Activated T-helper 1 cell treated with anti-CD3 and anti-CD28 coated beads, Interleukin-2, amount 50 U/mL, for 16 hours (primary cell): ENCODE data around the gene PARD3B.

Experiments used
- DNase-seq, 2 donors: peaks; one replicate each; pipeline ENCODE4 v3.0.0-alpha.2; 2020; ENCODE audit warnings: low read depth in 1 of 2, low spot score in 1 of 2

The PARD3B gene

GRCh38 chr2:205580212-205580987, 1035.1 kb downstream of the PARD3B start:
- DNase-seq = no peak

- no peak for DNase-seq
These were observed 1037.1 kb downstream of the PARD3B start for GRCh38 chr2:205582366-205582765.

- DNase-seq = no peak
These were observed 1040.4 kb downstream of the PARD3B start for GRCh38 chr2:205585449-205586383.

GRCh38 chr2:205586626-205587025, 1041.4 kb downstream of the PARD3B start:
- DNase-seq = no peak

GRCh38 chr2:205589479-205589878, 1044.2 kb downstream of the PARD3B start:
- no peak for DNase-seq

- no peak for DNase-seq
These were observed 1045.5 kb downstream of the PARD3B start for GRCh38 chr2:205590759-205591158.

- DNase-seq = no peak
These were observed 1048.6 kb downstream of the PARD3B start for GRCh38 chr2:205593891-205594290.

GRCh38 chr2:205596581-205596980, 1051.3 kb downstream of the PARD3B start:
- no peak for DNase-seq

GRCh38 chr2:205605638-205606304, 1060.5 kb downstream of the PARD3B start:
- no peak for DNase-seq

- DNase-seq = no peak
These were observed 1061.9 kb downstream of the PARD3B start for GRCh38 chr2:205607146-205607545.

- DNase-seq = no peak
These were observed 1063.8 kb downstream of the PARD3B start for GRCh38 chr2:205609113-205609512.

- DNase-seq = no peak
These were observed 1065.2 kb downstream of the PARD3B start for GRCh38 chr2:205610437-205610836.

GRCh38 chr2:205612636-205613035, 1067.4 kb downstream of the PARD3B start:
- no peak for DNase-seq

GRCh38 chr2:205613970-205614559, 1068.8 kb downstream of the PARD3B start:
- no peak for DNase-seq

- no peak for DNase-seq
These were observed 1069.7 kb downstream of the PARD3B start for GRCh38 chr2:205614965-205615364.

- no peak for DNase-seq
These were observed 1072.6 kb downstream of the PARD3B start for GRCh38 chr2:205617905-205618304.

GRCh38 chr2:205619600-205619999, 1074.3 kb downstream of the PARD3B start:
- no peak for DNase-seq

GRCh38 chr2:205627085-205627484, 1081.8 kb downstream of the PARD3B start:
- no peak for DNase-seq

- DNase-seq = no peak
These were observed 1083.1 kb downstream of the PARD3B start for GRCh38 chr2:205628422-205628821.

GRCh38 chr2:205629091-205629776, 1084.0 kb downstream of the PARD3B start:
- DNase-seq = no peak

- no peak for DNase-seq
These were observed 1088.7 kb downstream of the PARD3B start for GRCh38 chr2:205633994-205634393.
